GM12892 (cell line): ENCODE data around the gene RPS15.

Source experiments
- POLR2A ChIP-seq: IDR thresholded peaks from 2 replicates; pipeline ENCODE4 v1.6.1; 2011; ENCODE audit warnings: low read depth, low read length, control low read depth
- POLR2AphosphoS5 ChIP-seq: IDR thresholded peaks from 2 replicates; pipeline ENCODE4 v1.6.1; 2011; ENCODE audit warnings: low read depth, low read length, control low read depth
- TAF1 ChIP-seq: IDR thresholded peaks from 2 replicates; pipeline ENCODE4 v1.6.1; 2011; ENCODE audit warnings: low read depth, mild to moderate bottlenecking, control low read depth, low read length, borderline replicate concordance

DNA sequence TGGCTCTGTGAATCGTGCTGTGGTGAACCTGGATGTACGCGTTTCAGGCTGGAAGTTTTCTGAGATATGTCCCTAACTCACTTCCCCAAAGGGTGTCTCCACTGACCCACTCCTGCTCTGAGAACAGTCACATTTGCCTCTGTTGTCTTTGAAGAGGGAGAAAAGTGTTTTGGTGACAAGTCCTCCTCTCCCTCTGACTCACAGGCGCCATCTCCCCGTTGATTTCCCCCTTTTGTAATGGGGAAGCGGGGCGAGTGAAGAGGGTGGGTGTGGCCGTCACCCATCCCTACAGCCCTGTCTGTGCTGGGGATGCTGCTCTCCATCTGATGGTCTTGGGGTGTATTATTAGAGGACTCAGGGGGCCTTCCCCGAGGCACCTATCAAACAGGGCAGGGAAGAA is 21.3 kb downstream of the RPS15 start:
- TF ChIP-seq POLR2AphosphoS5 = no peak
- no peak for TF ChIP-seq POLR2A
- no peak for TF ChIP-seq TAF1
